Cerebellar nuclear complex (tissue), 1 donor: ENCODE results near the gene CTIF.

ENCODE experiments used
- DNase-seq, 2 experiments: peaks; one replicate each; lab custom pipeline; 2025; lab: John Stamatoyannopoulos, UW

The CTIF gene

GRCh38 chr18:48621815-48622555 is 83.2 kb downstream of the CTIF start:
- DNase-seq: no peak

DNA sequence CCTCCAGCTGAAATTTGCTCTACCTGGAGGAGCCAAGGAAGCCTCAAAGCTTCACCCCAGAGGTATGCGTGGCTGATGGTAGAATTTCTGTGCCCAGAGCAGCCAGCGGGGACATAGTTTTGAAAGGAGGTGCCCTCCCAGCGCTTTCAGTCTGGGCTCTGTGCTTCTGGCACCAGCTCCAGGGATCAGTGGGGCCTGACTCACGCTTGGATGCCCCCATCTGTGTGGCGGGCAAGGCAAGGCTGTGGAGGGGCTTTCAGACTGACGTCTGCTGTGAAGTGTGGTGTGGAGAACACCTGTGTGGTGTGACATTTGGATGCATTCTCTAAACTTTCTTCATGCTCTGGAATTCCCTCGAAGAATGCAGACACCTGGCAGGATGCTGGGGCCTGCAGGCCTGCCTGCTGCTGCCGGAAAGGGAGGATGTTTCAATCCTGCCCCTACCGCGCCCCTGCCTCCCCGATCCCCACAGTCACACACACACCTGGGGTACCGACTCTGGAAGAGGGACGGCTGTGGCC is 84.1 kb downstream of the CTIF start:
- no peak for DNase-seq

GRCh38 chr18:48623468-48624235 is 84.8 kb downstream of the CTIF start:
- no peak for DNase-seq

- DNase-seq: no peak
These were observed 86.0 kb downstream of the CTIF start for GRCh38 chr18:48624856-48625255.

DNA sequence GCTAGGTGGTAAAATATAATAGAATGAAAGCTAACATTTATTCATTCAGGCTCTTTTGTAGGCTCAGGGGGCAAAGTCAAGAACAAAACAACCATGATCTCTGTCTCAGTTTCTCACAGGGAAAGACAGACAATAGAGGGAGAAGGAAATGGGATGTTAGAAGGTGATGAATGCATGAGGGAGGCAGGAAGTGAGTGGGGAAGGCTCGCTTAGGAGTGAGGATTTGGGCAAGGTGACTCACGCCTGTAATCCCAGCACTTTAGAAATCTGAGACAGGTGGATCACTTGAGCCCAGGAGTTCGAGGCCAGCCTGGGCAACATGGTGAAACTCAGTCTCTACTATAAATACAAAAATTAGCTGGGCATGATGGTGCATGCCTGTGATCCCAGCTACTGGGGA is 88.4 kb downstream of the CTIF start:
- DNase-seq: no peak

- DNase-seq: no peak
These were observed 91.0 kb downstream of the CTIF start for GRCh38 chr18:48629730-48630324.

DNA sequence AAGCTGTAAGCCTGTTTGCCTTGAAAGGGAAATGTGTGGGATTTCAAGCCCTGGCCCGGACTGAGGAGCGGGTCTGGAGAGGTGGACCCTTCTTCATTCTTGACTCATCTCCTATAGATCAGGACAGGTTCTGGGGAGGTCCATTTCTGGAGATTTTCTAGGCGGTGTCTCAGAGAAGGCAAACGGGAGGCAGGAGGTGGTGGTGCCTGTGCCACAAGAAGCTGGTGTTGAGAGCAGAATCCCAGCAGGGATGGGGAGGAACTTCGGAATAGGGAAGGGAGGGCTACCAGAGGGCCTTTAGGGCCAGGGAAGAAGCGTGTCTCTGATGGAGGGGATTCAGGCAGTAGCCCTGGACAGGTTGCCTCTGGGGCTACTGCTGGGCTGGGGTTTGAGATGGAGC is 93.0 kb downstream of the CTIF start:
- no peak for DNase-seq

DNA sequence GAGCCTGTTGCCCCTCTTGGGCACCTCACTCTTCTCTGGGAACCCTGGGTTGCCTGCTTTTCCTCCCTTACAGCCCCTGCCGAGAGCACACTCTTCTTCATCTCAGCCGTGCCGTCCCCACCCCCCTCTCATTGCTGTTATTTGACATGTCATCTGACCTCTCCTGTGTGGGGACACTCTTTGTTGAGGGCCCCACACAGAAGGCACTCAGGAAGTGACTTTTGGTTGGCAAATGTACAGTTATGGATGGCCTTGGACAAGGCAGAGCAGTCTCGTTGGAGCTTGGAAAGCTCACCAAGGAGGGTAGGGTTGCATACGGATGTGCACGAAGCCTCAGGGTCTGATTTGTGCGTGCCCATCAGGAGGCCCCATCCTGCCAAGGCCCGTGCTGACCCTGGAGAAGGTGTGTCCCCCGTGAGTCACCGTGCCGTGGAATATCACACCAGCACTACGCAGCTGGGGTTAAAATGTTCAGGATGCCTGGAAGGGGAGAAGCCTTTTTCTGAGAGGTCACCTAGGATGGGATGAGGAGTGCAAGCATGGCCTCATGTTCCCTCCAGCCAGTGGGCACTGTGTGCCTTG is 93.9 kb downstream of the CTIF start:
- no peak for DNase-seq

GRCh38 chr18:48634491-48634890 is 95.7 kb downstream of the CTIF start:
- no peak for DNase-seq

- DNase-seq: no peak
These were observed 96.1 kb downstream of the CTIF start for GRCh38 chr18:48634975-48635374.

- no peak for DNase-seq
These were observed 97.0 kb downstream of the CTIF start for GRCh38 chr18:48635806-48636205.

GRCh38 chr18:48636436-48636835 is 97.6 kb downstream of the CTIF start:
- DNase-seq: no peak

- no peak for DNase-seq
These were observed 98.5 kb downstream of the CTIF start for GRCh38 chr18:48637081-48637990.

DNA sequence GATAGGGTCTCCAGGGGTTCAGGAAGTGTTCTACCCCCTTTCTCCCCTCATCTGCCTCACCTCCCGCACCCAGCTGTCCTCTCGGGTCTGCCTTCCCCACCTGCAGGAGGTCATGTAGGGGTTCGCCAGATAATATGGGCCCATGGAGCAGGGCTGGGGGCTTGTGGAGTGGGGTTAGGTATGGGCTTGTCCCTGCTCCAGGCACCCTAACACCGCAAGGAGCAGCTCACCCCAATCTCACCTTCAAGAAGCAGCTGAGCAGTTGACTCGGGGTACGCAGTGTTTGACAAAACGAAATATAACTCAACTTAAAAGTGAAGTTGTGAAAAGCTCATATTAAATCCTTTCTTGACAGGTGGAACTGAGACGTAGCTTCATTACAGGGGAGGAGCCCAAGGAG is 99.6 kb downstream of the CTIF start:
- no peak for DNase-seq

- DNase-seq: no peak
These were observed 100.3 kb downstream of the CTIF start for GRCh38 chr18:48638896-48639771.

DNA sequence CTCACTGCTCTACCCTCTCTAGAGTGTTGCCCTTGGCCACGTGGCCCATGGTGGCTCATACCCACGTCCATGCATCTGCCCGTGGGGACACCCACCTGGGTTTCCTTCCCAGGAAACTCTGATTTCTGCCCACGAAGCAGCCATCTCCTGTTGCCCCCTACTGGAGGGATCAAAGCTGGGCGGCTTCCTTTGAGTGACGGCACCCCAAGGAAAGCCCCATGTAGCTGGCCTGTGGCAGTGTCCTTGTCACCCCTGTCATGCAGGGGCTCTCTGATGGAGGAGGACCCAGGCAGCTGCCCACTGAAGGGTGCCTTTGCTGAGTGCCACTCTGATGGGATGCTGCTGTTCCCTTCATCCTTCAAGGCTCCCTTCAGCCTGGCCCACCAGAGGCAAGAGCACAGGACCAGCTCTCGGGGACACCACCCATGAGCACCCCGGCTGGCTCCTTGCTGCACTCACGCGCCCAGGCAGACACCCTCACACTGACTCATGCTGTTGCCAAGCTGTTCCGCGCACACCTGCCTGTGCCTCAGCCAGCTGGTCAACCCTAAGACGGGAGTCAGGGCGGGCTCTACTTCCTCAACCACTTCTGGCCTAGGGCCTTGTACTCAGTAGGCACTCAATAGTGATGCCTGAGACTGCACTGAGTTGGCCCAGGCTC is 101.1 kb downstream of the CTIF start:
- no peak for DNase-seq

GRCh38 chr18:48640566-48641270 is 101.9 kb downstream of the CTIF start:
- no peak for DNase-seq

GRCh38 chr18:48641981-48642380 is 103.2 kb downstream of the CTIF start:
- DNase-seq: no peak

GRCh38 chr18:48642503-48642902 is 103.7 kb downstream of the CTIF start:
- no peak for DNase-seq
